Spleen (tissue), 11 donors: ENCODE measurements around the gene TRIM71. TPM values are rescaled to one million over a fixed set of nuclear protein-coding genes. Genes with fewer than 3 reads are reported as not detected.

Experiments used
- DNase-seq: peaks from one replicate; pipeline ENCODE4 v3.0.0-alpha.2; 2020
- H3K27ac ChIP-seq, 8 donors: fragments of 200-600 bp; sonication (generic) in 7 of 8; 1 replicate in 4 of 8; 2 replicates in 4 of 8; pipeline versions ENCODE4 v1.5.0 to v1.8.0; 2016 to 2021; ENCODE audit warnings: inconsistent platforms in 4 of 8, mild to moderate bottlenecking in 4 of 8, moderate library complexity in 1 of 8
- H3K27me3 ChIP-seq, 7 donors: fragments of 200-600 bp; sonication (generic) in 6 of 7; replicated peaks in 1 of 7; 1 replicate in 4 of 7; 2 replicates in 3 of 7; pipeline versions ENCODE4 v1.5.0 to v1.8.0; 2016 to 2021; ENCODE audit warnings: inconsistent platforms in 3 of 7, mild to moderate bottlenecking in 1 of 7
- H3K36me3 ChIP-seq, 6 donors: fragments of 200-600 bp; sonication (generic) in 5 of 6; 1 replicate in 4 of 6; 2 replicates in 2 of 6; pipeline versions ENCODE4 v1.5.0 to v1.8.0; 2016 to 2021; ENCODE audit warnings: inconsistent platforms in 2 of 6
- H3K4me1 ChIP-seq, 6 donors: fragments of 200-600 bp; sonication (generic) in 5 of 6; 1 replicate in 3 of 6; 2 replicates in 3 of 6; pipeline versions ENCODE4 v1.5.0 to v1.8.0; 2016 to 2021; ENCODE audit warnings: inconsistent platforms in 3 of 6
- H3K4me3 ChIP-seq, 8 donors: fragments of 200-600 bp; sonication (generic) in 7 of 8; 1 replicate in 4 of 8; 2 replicates in 4 of 8; pipeline versions ENCODE4 v1.5.0 to v1.8.0; 2016 to 2021; ENCODE audit warnings: inconsistent platforms in 4 of 8, mild to moderate bottlenecking in 4 of 8, moderate library complexity in 2 of 8
- H3K9me3 ChIP-seq, 8 donors: fragments of 200-600 bp; sonication (generic) in 7 of 8; 1 replicate in 4 of 8; 2 replicates in 4 of 8; pipeline versions ENCODE4 v1.5.0 to v1.8.0; 2016 to 2021; ENCODE audit warnings: inconsistent platforms in 4 of 8
- CTCF ChIP-seq, 11 experiments: fragments of 200-600 bp in 7 of 11; fragments of 450-650 bp in 4 of 11; sonication (generic) in 4 of 11; IDR thresholded peaks in 8 of 11; conservative IDR thresholded peaks in 3 of 11; 1 replicate in 7 of 11; 2 replicates in 4 of 11; pipeline versions ENCODE4 v1.4.0 to v1.8.0; 2016 to 2021; ENCODE audit warnings: antibody characterized with exemption in 11 of 11, inconsistent platforms in 4 of 11, mild to moderate bottlenecking in 1 of 11
- POLR2A ChIP-seq, 3 donors: fragments of 450-650 bp; IDR thresholded peaks; one replicate each; pipeline ENCODE4 v1.5.1; 2017; ENCODE audit warnings: antibody characterized with exemption in 3 of 3, mild to moderate bottlenecking in 1 of 3
- POLR2AphosphoS5 ChIP-seq, 3 donors: sonication (generic); formaldehyde crosslinking; IDR thresholded peaks; one replicate each; pipeline ENCODE4 v1.5.1; 2017; ENCODE audit warnings: antibody characterized with exemption in 3 of 3
- WGBS, 5 donors: extraction: QIAGEN DNeasy Blood & Tissue Kit in 3 of 5; methylation state at CpG; one replicate each; pipeline versions ENCODE4 v1.1.5 to v1.1.7; 2013 to 2018; 5-methylcytosine and 5-hydroxymethylcytosine counted together
- intact Hi-C: fragments of 100-400 bp; cut with DNase I; formaldehyde crosslinking; loops from one replicate; pipeline ENCODE4 v1.15.0; 2023; ENCODE audit warnings: low total_unique reads
- polyA plus RNA-seq, 3 donors: library from polyadenylated mRNA; stranded (reverse); fragments of 200-250 nt; gene quantifications; one replicate each; pipeline ENCODE4 v1.2.1, GENCODE V29; 2013
- total RNA-seq, 7 donors: library from RNA; depleted of rRNA in 3 of 7; stranded (reverse); fragments of >200 nt in 3 of 7; fragmentation: NEBNext Ultra II Directional in 4 of 7; extraction: Animal tissue kit (Norgen Biotek cat#: 25700) in 4 of 7; gene quantifications; one replicate each; pipeline versions ENCODE4 v1.1.0 to v1.2.1, GENCODE V29; 2016 to 2021
- donor health status: healthy with polysubstance abuse.
- donor health status: DM: no; HTN: no; CAD: no; lungs with moderate emphysema.
- donor health status: DM: no; HTN: no; CAD: no.
- donor health status: Bipolar disorder and iron deficiency.
- donor health status: healthy.
- donor health status: DM: no; HTN: no; CAD: no.
- donor health status: DM: yes; HTN: yes; CAD: no.

The TRIM71 gene
- total and polyA plus RNA-seq, 10 donors = under 0.01 to 0.09 (median 0.03) TPM; not detected in 5

- H3K4me1 ChIP-seq = peaks cover 0 to 6% (median 0%) of the 10 kb centered on the region in 6 donors
- H3K36me3 ChIP-seq = no peaks in the 10 kb centered on the region
- no peak overlapping the region for H3K4me3 ChIP-seq
- H3K27ac ChIP-seq = no peak overlapping the region
- TF ChIP-seq POLR2A (IDR thresholded peaks at IDR 0.05) (no peak), CTCF (IDR thresholded peaks at IDR 0.05 in 8 of 11, conservative IDR thresholded peaks at IDR 0.05 in 3 of 11) (no peak), POLR2AphosphoS5 (IDR thresholded peaks at IDR 0.05) (no peak)
- 94 to 97% (median 95%) methylated on average over 9 to 11 of the region's 11 CpGs for WGBS, 5 donors
- no peak for DNase-seq
- no peaks in the 10 kb centered on the region for H3K9me3 ChIP-seq
- no peaks in the 10 kb centered on the region for H3K27me3 ChIP-seq
- intact Hi-C loops = no loop called here
Measured at GRCh38 chr3:32885283-32885901, 67.6 kb downstream of the TRIM71 start.

GRCh38 chr3:32886296-32886695 lies 68.5 kb downstream of the TRIM71 start:
- 61 to 79% (median 68%) methylated on average over 4 of the region's 4 CpGs for WGBS, 5 donors
- H3K4me1 ChIP-seq = peaks cover 0 to 6% (median 0%) of the 10 kb centered on the region in 6 donors
- TF ChIP-seq POLR2A (IDR thresholded peaks at IDR 0.05) (no peak), POLR2AphosphoS5 (IDR thresholded peaks at IDR 0.05) (peak in 1 of 3 donors; percentile 20)
- H3K27me3 ChIP-seq = no peaks in the 10 kb centered on the region
- no peaks in the 10 kb centered on the region for H3K9me3 ChIP-seq
- H3K4me3 ChIP-seq = no peak overlapping the region
- intact Hi-C loops = no loop called here
- no peak for DNase-seq
- H3K27ac ChIP-seq = no peak overlapping the region
- no peaks in the 10 kb centered on the region for H3K36me3 ChIP-seq

GRCh38 chr3:32886911-32887310 lies 69.1 kb downstream of the TRIM71 start:
- intact Hi-C loops = no loop called here
- no peaks in the 10 kb centered on the region for H3K9me3 ChIP-seq
- no peak overlapping the region for H3K27ac ChIP-seq
- TF ChIP-seq CTCF (IDR thresholded peaks at IDR 0.05 in 8 of 11, conservative IDR thresholded peaks at IDR 0.05 in 3 of 11) = no peak
- TF ChIP-seq POLR2AphosphoS5 (IDR thresholded peaks at IDR 0.05) = no peak
- TF ChIP-seq POLR2A (IDR thresholded peaks at IDR 0.05) = no peak
- DNase-seq = no peak
- no peak overlapping the region for H3K4me3 ChIP-seq
- H3K36me3 ChIP-seq = no peaks in the 10 kb centered on the region
- no peaks in the 10 kb centered on the region for H3K27me3 ChIP-seq
- peaks cover 0 to 6% (median 0%) of the 10 kb centered on the region in 6 donors for H3K4me1 ChIP-seq
- WGBS, 5 donors = 72 to 82% (median 76%) methylated on average over 3 of the region's 3 CpGs

- no peak for TF ChIP-seq POLR2AphosphoS5 (IDR thresholded peaks at IDR 0.05)
- TF ChIP-seq POLR2A (IDR thresholded peaks at IDR 0.05) = no peak
- no peak for TF ChIP-seq CTCF (IDR thresholded peaks at IDR 0.05 in 8 of 11, conservative IDR thresholded peaks at IDR 0.05 in 3 of 11)
- Histone ChIP-seq H3K4me1 (peaks cover 0 to 3% (median 0%) of the 10 kb centered on the region in 6 donors), H3K9me3 (no peaks in the 10 kb centered on the region), H3K36me3 (no peaks in the 10 kb centered on the region), H3K4me3 (no peak overlapping the region), H3K27me3 (peaks cover 0 to 5% (median 0%) of the 10 kb centered on the region in 7 donors), H3K27ac (no peak overlapping the region)
- WGBS, 5 donors = 70 to 83% (median 76%) methylated on average over 1 of the region's 1 CpG
- no peak for DNase-seq
- intact Hi-C loops = no loop called here
Measured at GRCh38 chr3:32888739-32889138, 70.9 kb downstream of the TRIM71 start.
